Endodermal cell (in vitro differentiated cells): ENCODE data around the gene VPS37C. TPM values are rescaled to one million over a fixed set of nuclear protein-coding genes. Genes with fewer than 3 reads are reported as not detected.

Experiments used
- DNase-seq: peaks from one replicate; pipeline ENCODE4 v3.0.0-alpha.2; 2017
- H3K27ac ChIP-seq: 2 replicates; pipeline ENCODE4 v1.5.1; 2013; ENCODE audit warnings: mild to moderate bottlenecking, low read depth, low read length, moderate library complexity
- H3K27me3 ChIP-seq: 2 replicates; pipeline ENCODE4 v1.6.1; 2013; ENCODE audit warnings: mild to moderate bottlenecking, low read length, moderate library complexity; ENCODE audit not compliant: insufficient read depth, control insufficient read depth, poor library complexity, severe bottlenecking
- H3K36me3 ChIP-seq: 2 replicates; pipeline ENCODE4 v1.7.0; 2013; ENCODE audit warnings: mild to moderate bottlenecking, low read length, moderate library complexity; ENCODE audit not compliant: control insufficient read depth, insufficient read depth
- H3K4me1 ChIP-seq: one replicate; pipeline ENCODE4 v1.7.0; 2013; ENCODE audit warnings: low read length; ENCODE audit not compliant: control insufficient read depth, insufficient read depth
- H3K4me3 ChIP-seq: 2 replicates; pipeline ENCODE4 v1.5.1; 2013; ENCODE audit warnings: mild to moderate bottlenecking, low read length, moderate library complexity
- H3K9ac ChIP-seq: 2 replicates; pipeline ENCODE4 v1.6.1; 2013; ENCODE audit warnings: mild to moderate bottlenecking, low read length, moderate library complexity; ENCODE audit not compliant: poor library complexity, severe bottlenecking; ENCODE audit errors: extremely low read depth
- H3K9me3 ChIP-seq: 2 replicates; pipeline ENCODE4 v1.6.1; 2013; ENCODE audit warnings: mild to moderate bottlenecking, low read length, moderate library complexity; ENCODE audit not compliant: control insufficient read depth
- H3K27ac Mint-ChIP-seq: 2 replicates; pipeline ENCODE4 v1.8.0; 2020; ENCODE audit warnings: mixed read lengths
- H3K27me3 Mint-ChIP-seq: 2 replicates; pipeline ENCODE4 v1.8.0; 2021; ENCODE audit warnings: mild to moderate bottlenecking, mixed read lengths; ENCODE audit not compliant: insufficient read depth
- H3K36me3 Mint-ChIP-seq: 2 replicates; pipeline ENCODE4 v1.8.0; 2020; ENCODE audit warnings: low read depth, mixed read lengths
- H3K4me1 Mint-ChIP-seq: 2 replicates; pipeline ENCODE4 v1.8.0; 2020; ENCODE audit warnings: mixed read lengths
- H3K4me3 Mint-ChIP-seq: 2 replicates; pipeline ENCODE4 v1.8.0; 2020; ENCODE audit warnings: mild to moderate bottlenecking, moderate library complexity, mixed read lengths
- H3K9me3 Mint-ChIP-seq: 2 replicates; pipeline ENCODE4 v1.8.0; 2020; ENCODE audit warnings: mild to moderate bottlenecking, mixed read lengths
- WGBS, 2 experiments: methylation state at CpG; one replicate each; pipeline versions ENCODE4 v1.1.5 to v1.1.7; 2013; ENCODE audit warnings: missing lambda C conversion rate in 2 of 2, mixed read lengths in 1 of 2; ENCODE audit not compliant: insufficient coverage in 1 of 2, insufficient read length in 1 of 2; 5-methylcytosine and 5-hydroxymethylcytosine counted together
- total RNA-seq, 2 donors: library from RNA; stranded (reverse); fragmentation: NEBNext Ultra II Directional in 1 of 2; extraction: Animal tissue kit (Norgen Biotek cat#: 25700) in 1 of 2; gene quantifications; 2 replicates in 1 of 2; 3 replicates in 1 of 2; pipeline ENCODE4 v1.2.1, GENCODE V29; 2021
- TF ChIP-seq, protein P1 (sequence below): fragments of 200-600 bp; sonication (generic); conservative IDR thresholded peaks from 2 replicates; pipeline ENCODE4 v1.5.0; 2021; ENCODE audit warnings: antibody characterized with exemption, mild to moderate bottlenecking

Gene VPS37C
- total RNA-seq, 2 donors from 2014 or later, result 23.9 to 26.7 TPM

DNA sequence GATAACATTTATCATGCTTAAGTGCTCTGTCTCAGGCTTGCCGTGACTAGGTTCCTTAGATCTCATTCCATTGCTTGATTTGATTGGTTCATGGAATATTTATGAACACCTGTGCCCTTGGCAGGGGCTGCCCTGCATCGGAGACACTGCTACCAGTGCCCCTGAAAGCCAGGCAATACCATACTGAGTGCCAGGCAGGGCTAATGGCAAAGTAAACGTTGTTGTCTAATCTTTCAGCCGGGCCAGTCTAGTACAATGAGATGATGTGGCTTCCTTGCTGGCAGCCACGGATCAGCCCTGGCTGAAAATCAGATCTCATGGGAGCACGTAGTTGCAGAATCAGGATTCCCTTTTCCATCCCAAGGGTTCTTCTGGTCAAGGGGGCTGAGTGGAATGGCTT, 37.1 kb upstream of the VPS37C start:
- no peak overlapping the region for H3K4me3 Mint-ChIP-seq
- DNase-seq, result no peak
- H3K27ac Mint-ChIP-seq, result no peak overlapping the region
- Histone ChIP-seq H3K4me1 (no peaks in the 10 kb centered on the region), H3K9ac (no peak overlapping the region), H3K9me3 (peaks cover 5% of the 10 kb centered on the region), H3K27ac (no peak overlapping the region), H3K27me3 (peaks cover 25% of the 10 kb centered on the region), H3K4me3 (no peak overlapping the region), H3K36me3 (no peaks in the 10 kb centered on the region)
- TF ChIP-seq, protein P1, sequence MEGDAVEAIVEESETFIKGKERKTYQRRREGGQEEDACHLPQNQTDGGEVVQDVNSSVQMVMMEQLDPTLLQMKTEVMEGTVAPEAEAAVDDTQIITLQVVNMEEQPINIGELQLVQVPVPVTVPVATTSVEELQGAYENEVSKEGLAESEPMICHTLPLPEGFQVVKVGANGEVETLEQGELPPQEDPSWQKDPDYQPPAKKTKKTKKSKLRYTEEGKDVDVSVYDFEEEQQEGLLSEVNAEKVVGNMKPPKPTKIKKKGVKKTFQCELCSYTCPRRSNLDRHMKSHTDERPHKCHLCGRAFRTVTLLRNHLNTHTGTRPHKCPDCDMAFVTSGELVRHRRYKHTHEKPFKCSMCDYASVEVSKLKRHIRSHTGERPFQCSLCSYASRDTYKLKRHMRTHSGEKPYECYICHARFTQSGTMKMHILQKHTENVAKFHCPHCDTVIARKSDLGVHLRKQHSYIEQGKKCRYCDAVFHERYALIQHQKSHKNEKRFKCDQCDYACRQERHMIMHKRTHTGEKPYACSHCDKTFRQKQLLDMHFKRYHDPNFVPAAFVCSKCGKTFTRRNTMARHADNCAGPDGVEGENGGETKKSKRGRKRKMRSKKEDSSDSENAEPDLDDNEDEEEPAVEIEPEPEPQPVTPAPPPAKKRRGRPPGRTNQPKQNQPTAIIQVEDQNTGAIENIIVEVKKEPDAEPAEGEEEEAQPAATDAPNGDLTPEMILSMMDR, result no peak
- H3K4me1 Mint-ChIP-seq, result peaks cover 7% of the 10 kb centered on the region
- 87 to 89% methylated on average over 5 to 6 of the region's 6 CpGs for WGBS, 2 experiments
- no peaks in the 10 kb centered on the region for H3K36me3 Mint-ChIP-seq
- peaks cover 33% of the 10 kb centered on the region for H3K27me3 Mint-ChIP-seq
- peaks cover 9% of the 10 kb centered on the region for H3K9me3 Mint-ChIP-seq

DNA sequence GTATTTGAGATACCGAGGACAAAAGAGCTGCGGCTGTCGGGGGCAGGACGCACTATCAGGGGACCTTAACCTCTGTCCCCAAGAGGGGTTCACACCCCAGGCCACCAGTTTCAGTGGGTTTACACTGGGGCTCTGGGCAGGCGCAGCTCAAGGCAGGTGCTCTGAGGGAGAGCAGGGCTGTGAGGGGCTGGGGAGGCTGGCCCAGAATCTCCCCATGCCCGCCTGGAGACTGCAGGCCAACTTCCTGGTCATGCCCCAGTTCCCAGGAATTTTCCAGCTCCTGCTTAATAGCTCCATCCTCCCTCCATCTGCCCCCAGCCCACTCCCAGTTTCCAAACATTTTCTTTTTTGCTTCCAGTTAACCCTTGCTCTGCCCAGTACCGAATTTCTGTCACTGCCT, 34.5 kb upstream of the VPS37C start:
- Histone ChIP-seq H3K9ac (no peak overlapping the region), H3K27ac (no peak overlapping the region), H3K27me3 (peaks cover 4% of the 10 kb centered on the region), H3K4me1 (no peaks in the 10 kb centered on the region), H3K4me3 (no peak overlapping the region), H3K9me3 (peaks cover 12% of the 10 kb centered on the region), H3K36me3 (no peaks in the 10 kb centered on the region)
- Mint-ChIP-seq H3K27ac (no peak overlapping the region), H3K27me3 (peaks cover 15% of the 10 kb centered on the region), H3K36me3 (no peaks in the 10 kb centered on the region), H3K4me3 (no peak overlapping the region), H3K9me3 (peaks cover 5% of the 10 kb centered on the region), H3K4me1 (no peaks in the 10 kb centered on the region)
- TF ChIP-seq, protein P1, result no peak
- 94 to 95% methylated on average over 7 of the region's 7 CpGs for WGBS, 2 experiments
- no peak for DNase-seq

DNA sequence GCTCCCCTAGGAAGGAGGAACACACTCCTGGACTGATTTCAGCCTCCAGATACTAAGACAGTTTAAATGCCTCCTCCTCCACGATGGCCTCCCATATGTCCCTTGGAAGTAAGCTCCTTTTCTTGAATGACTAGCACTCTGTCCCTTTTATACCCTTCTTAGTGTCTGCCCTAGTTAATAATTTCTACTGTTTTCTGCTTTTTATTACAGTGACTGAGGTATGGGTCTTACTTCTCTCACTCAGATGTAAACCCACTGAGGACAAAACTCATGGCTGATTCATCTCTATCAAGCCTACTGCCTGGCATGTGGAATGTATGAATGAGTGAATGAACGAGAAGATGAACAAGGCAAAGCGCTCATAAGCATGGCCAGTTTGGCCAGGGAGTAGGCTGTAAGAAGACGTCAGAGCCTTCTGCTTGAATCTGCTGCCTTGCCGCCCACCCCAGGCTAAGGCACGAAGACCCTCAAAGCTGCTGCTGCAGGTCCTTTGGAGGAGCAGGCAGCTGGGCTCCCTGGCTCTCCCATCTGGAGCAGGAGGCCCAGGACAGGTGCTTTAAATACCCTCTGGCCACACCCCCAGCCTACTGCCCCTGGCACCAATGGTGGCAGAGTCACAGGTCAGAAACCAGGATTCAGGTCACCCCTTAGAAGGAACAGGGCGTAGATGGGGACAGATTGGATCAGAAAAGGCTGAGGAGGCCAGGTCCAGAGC, 33.9 kb upstream of the VPS37C start:
- Histone ChIP-seq H3K9me3 (peaks cover 17% of the 10 kb centered on the region), H3K9ac (no peak overlapping the region), H3K27me3 (no peaks in the 10 kb centered on the region), H3K4me3 (no peak overlapping the region), H3K4me1 (no peaks in the 10 kb centered on the region), H3K36me3 (no peaks in the 10 kb centered on the region), H3K27ac (no peak overlapping the region)
- Mint-ChIP-seq H3K27me3 (peaks cover 11% of the 10 kb centered on the region), H3K36me3 (no peaks in the 10 kb centered on the region), H3K27ac (no peak overlapping the region), H3K4me1 (no peaks in the 10 kb centered on the region), H3K4me3 (no peak overlapping the region), H3K9me3 (peaks cover 5% of the 10 kb centered on the region)
- TF ChIP-seq, protein P1, result no peak
- WGBS, 2 experiments, result 88 to 90% methylated on average over 7 of the region's 7 CpGs
- DNase-seq, result no peak
